ENCODE results near the gene VPS33B.
A peak's percentile ranks its signal among the peaks of the same experiment; 100 is the strongest.

VPS33B gene

DNA sequence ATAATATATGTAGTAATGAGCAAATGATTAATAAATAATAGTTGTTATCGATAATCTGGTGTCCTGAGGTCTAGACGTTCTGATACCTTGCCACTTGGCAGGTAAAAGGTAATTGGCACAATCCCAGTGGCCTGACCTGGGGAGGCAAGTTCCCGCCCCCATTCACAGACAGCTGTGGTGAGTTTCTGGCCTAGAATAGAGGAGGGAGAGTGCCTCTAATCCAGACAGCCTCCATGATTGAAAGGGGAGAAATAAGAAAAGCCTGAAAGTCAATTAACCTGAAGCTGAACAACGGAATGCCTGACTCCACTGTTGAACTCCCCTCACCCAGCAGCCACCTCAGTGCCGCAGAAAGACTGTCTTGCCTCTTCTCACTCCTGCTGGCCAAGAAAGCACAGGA is 39.6 kb upstream of the VPS33B start:
- TF ChIP-seq, protein P1, sequence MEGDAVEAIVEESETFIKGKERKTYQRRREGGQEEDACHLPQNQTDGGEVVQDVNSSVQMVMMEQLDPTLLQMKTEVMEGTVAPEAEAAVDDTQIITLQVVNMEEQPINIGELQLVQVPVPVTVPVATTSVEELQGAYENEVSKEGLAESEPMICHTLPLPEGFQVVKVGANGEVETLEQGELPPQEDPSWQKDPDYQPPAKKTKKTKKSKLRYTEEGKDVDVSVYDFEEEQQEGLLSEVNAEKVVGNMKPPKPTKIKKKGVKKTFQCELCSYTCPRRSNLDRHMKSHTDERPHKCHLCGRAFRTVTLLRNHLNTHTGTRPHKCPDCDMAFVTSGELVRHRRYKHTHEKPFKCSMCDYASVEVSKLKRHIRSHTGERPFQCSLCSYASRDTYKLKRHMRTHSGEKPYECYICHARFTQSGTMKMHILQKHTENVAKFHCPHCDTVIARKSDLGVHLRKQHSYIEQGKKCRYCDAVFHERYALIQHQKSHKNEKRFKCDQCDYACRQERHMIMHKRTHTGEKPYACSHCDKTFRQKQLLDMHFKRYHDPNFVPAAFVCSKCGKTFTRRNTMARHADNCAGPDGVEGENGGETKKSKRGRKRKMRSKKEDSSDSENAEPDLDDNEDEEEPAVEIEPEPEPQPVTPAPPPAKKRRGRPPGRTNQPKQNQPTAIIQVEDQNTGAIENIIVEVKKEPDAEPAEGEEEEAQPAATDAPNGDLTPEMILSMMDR (IDR thresholded peaks at IDR 0.05; ENCODE audit: low read depth, low read length): no peak

DNA sequence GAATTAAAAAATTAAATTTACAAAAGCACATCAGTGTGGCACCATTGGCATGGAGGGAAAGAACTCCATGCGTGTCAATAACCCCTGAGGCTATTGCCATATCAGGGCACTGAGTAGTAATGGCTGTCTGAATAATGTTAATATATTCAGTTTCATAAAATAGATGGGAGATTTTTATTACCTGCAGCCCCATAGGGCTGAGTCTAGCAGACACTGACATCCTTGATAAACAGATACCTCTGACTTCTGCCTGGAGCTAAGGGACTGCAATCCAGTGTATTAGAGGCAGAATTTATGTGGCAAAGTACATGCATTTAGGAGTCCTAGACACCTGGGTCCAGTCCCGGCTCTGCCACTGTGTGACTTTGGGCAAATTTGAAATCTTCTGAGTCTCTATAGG is 38.8 kb upstream of the VPS33B start:
- TF ChIP-seq, protein P1 (IDR thresholded peaks at IDR 0.05; ENCODE audit: low read depth, low read length): no peak
- no peak overlapping the region for H3K4me3 ChIP-seq (ENCODE audit: low read depth, low read length)

More for the DNA sequence above, 39.6 kb upstream of the VPS33B start:
- H3K4me3 ChIP-seq (ENCODE audit: low read depth, low read length): no peak overlapping the region

DNA sequence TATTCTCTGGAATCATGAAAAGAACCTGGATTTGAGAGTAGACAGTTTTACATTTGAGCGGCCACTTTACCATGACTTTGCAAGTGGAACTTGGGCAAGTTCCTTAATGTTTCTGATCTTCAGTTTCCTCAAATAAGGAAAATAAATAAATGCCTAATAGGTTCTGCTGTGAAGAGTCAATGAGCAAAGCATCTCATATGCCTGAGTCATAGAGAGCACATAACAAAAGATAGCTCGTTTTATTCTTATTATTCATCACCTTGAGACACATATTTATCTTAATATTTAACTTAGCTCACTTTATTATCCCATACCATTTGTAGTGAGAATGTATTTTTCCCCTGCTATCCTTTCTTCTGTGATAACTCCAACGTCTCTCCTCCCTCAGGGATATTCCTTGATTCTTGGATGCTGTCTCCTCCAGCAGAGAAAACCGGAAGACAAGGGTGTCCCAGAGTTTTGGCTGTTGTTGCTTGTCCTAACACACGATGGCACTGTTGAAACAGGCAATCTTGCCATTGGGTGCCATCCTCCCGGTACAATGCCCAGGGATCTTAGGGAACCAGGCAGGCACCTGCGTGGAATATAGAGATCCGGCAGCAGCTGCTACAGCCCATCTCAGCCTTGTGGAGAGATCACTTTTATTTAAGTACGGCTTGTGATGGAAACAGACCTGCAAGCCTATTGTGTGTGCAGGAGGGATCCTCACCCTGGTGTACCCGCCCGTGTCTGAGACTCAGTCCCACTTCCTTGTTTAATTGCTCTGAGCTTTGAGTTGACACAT is 33.3 kb upstream of the VPS33B start:
- TF ChIP-seq, protein P1 (IDR thresholded peaks at IDR 0.05; ENCODE audit: low read depth, low read length): peak; percentile 78
- no peak overlapping the region for H3K4me3 ChIP-seq (ENCODE audit: low read depth, low read length)

DNA sequence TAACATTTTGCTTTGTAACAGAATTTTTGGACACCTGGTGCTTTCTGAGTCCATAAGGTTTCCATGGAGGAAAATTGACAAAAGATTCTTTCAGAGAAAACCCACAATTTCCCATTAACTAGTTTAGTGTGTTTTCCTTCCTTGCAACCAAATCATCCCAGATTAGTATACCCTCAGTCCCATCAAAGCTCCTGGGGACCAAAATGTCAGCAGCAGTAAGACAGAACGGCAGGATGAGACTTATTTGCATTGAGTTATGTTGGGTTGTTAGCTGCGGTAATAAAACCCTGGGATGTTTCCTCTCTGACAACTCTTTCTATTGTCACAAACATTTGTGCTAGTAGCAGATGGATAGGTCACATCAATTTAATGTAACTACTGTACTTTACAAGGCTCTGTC is 32.4 kb upstream of the VPS33B start:
- H3K4me3 ChIP-seq (ENCODE audit: low read depth, low read length): no peak overlapping the region
- TF ChIP-seq, protein P1 (IDR thresholded peaks at IDR 0.05; ENCODE audit: low read depth, low read length): no peak

DNA sequence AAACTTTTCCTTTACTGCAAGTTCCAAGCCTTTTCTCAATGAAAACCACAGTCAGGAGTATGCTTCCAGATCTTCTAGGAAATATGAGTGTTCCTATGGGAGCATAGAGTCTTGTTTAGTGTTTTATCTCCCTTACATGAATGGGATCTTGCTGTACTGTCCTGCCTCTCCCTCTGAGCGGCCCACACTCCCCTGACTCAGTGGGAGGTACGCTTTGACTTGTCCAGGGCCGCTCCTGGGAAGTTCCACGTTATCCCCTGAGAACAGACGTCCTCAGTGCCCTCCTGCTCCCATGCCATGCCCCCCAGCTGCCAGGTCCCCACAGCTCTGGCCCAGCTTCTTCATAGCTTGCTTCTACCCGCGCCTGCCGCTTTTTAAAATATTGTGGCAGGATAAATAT is 28.9 kb upstream of the VPS33B start:
- TF ChIP-seq, protein P1 (IDR thresholded peaks at IDR 0.05; ENCODE audit: low read depth, low read length): no peak
- H3K4me3 ChIP-seq (ENCODE audit: low read depth, low read length): no peak overlapping the region

DNA sequence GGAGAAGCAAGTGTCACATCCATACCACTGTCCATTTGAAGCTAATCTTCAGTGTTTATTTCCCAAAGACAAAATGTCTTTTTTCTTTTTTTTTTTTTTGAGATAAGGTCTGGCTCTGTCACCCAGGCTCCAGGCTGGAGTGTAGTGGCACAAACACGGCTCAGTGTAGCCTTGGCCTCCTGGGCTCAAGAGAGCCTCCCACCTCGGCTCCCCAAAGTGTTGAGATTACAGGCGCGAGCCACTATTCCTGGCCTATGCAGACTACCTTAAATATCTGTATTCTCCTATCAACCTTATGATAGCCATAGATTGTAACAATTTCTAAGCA is 27.7 kb upstream of the VPS33B start:
- TF ChIP-seq, protein P1 (IDR thresholded peaks at IDR 0.05; ENCODE audit: low read depth, low read length): no peak
- no peak overlapping the region for H3K4me3 ChIP-seq (ENCODE audit: low read depth, low read length)

DNA sequence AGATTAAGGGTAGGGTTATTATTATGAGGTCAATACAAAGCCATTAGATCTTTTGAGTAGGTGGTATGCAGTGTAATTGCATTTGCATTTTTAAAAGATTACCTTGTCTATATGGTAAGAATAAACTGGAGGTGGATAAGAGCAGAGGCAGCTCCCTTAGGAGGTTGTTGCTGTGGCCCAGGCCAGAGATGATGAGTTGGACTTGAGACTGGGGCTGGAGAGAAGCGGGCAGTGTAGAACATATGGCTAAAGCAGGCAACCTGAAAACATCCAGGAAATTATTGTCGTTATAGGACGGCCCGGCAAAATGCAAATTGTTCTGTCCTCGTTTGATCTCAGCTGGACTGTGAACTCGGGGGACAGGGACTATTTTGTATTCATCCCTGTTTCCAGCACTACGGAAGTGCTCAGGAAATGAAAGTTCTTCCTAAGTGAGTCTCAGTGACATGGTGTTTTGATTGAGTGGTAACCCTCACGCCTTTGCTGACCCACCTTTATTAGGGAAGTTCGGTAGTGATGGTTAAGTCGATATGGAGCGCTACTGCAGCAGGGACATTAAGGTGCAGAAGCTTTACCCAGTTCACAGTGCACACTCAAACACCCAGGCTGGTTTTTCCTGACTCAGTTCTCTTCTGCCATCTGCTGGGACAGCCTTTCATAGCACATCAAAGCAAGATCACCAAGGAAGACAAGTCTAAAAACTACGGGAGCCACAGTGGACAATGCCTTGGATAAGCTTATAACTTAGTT is 27.2 kb upstream of the VPS33B start:
- H3K4me3 ChIP-seq (ENCODE audit: low read depth, low read length): no peak overlapping the region
- TF ChIP-seq, protein P1 (IDR thresholded peaks at IDR 0.05; ENCODE audit: low read depth, low read length): peak; percentile 62

Measured in WI38 (cell line).